GM10266 (cell line): ENCODE results near the gene DUSP1.

Experiments used
- DNase-seq: peaks from one replicate; pipeline ENCODE4 v3.0.0; 2012; ENCODE audit errors: extremely low spot score
- TF ChIP-seq, protein P1 (sequence below): IDR thresholded peaks from 2 replicates; pipeline ENCODE4 v1.5.1; 2012; ENCODE audit warnings: mild to moderate bottlenecking, low read depth; ENCODE audit not compliant: control insufficient read depth, insufficient read depth; ENCODE audit errors: missing control alignments

The DUSP1 gene

DNA sequence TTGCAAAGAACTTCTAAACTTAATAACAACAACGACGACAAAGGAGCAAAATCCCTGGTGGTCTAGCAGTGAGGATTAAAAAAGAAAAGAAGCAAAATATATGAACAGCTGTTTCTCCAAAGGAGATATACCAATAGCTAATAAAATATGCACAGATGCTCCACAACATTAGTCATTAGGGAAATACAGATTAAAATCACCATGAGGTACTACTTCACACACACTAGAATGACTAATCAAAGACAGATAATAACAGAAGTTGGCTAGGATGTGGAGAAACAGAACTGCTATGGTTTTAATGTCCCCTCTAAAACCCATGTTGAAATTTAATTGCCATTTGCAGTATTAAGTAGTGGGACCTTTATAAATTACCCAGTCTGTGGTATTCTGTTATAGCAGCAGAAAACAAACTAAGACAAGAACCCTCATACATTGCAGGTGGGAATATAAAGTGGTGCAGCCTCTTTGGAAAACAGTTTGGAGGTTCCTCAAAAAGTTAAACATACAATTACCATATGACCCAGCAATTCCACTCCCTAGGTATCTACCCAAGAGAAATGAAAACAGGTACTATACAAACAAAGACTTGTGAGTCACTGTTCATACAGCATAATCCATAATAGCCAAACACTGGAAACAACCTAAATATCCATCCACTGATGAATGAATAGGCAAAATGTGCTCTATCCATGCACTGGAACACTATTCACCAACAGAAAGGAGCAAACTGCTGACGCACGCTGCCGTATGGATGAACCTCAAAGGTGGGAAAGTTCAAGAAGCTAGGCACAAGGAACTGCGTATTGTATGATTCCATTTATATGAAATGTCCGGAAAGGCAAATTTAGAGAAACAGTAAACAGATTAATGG lies 11.4 kb upstream of the DUSP1 start:
- no peak for DNase-seq
- TF ChIP-seq, protein P1, sequence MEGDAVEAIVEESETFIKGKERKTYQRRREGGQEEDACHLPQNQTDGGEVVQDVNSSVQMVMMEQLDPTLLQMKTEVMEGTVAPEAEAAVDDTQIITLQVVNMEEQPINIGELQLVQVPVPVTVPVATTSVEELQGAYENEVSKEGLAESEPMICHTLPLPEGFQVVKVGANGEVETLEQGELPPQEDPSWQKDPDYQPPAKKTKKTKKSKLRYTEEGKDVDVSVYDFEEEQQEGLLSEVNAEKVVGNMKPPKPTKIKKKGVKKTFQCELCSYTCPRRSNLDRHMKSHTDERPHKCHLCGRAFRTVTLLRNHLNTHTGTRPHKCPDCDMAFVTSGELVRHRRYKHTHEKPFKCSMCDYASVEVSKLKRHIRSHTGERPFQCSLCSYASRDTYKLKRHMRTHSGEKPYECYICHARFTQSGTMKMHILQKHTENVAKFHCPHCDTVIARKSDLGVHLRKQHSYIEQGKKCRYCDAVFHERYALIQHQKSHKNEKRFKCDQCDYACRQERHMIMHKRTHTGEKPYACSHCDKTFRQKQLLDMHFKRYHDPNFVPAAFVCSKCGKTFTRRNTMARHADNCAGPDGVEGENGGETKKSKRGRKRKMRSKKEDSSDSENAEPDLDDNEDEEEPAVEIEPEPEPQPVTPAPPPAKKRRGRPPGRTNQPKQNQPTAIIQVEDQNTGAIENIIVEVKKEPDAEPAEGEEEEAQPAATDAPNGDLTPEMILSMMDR: no peak

DNA sequence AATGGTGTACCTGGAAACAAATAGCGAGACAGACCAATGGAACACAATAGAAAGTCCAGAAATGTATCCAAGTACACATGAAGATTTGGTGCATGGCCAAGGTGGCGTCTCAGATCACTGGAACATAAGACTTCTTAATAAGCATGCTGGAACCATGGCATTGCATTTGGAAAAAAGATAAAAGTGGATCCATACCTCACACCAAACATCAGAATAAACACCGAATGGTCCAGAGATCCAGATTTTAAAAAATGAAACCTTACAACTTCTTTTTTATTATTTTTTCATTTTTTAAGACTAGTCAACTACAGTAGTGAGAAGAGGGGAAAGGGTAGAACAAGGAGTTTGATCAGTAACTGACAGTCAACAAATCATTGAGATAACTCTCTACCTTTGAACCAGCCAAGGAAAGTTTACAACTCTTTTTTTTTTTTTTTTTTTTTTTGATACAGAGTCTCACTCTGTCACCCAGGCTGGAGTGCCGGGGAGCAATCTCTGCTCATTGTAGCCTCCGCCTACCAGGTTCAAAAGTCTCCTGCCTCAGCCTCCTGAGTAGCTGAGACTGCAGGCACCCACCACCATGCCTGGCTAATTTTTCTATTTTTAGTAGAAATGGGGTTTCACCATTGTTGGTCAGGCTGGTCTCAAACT lies 8.8 kb upstream of the DUSP1 start:
- TF ChIP-seq, protein P1: no peak
- no peak for DNase-seq

DNA sequence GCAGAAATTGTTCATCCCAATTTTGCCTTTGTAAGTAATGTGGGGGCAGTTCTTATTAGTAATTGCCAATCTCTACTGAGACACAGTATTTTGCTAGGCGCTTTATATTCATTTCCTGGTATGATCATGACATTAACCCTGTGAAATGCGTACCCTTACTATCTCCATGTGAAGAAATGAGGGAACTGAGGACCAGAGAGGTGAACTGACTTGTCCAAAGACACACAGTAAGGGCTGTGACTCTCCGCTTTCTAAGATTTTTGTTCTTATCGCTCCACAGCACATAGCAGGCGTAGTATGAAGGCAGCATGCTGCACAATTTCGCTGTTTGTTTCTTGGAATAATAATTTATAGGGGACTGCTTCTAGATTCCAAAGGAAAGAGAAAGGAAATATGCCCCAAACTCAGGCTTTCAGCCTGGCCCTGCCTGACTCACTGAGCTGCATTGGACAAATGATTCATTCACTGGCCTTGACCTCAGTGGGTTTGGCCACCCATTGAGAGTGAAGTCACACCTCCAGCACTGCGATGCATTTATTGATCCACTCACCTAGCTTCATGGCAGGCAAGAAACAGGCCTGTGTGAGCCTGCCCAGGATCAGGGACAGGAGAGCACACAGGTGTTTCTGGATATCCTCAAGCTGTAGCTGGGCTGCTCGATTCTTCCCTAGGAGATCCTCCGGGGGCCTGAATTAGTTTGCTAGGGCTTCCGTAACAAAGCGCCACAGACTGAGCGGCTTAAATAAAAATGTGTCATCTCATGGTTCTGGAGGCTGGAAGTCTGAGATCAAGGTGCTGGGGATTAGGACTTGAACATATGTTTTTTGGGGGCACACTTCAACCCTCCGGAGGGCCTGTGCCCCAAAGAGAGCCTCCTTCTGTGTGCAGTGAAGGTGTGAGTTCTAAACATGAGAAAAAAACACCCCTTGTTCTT lies 7.2 kb upstream of the DUSP1 start:
- TF ChIP-seq, protein P1: no peak
- no peak for DNase-seq

DNA sequence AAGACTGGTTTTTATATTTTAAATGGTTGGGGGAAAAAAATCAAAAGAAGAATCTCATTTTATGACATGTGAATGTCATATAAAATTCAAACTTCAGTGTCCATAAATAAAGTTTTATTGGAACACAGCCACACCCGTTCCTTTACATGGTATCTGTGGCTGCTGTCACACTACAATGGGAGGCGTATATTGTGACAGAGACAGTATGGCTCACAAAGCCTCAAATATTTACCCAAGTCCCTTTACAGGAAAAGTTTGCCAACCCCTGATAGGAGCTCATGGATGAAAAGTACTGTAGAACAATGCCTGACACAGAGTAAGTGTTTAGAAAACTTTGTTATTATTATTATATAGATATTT lies 5.2 kb upstream of the DUSP1 start:
- TF ChIP-seq, protein P1: no peak
- no peak for DNase-seq

DNA sequence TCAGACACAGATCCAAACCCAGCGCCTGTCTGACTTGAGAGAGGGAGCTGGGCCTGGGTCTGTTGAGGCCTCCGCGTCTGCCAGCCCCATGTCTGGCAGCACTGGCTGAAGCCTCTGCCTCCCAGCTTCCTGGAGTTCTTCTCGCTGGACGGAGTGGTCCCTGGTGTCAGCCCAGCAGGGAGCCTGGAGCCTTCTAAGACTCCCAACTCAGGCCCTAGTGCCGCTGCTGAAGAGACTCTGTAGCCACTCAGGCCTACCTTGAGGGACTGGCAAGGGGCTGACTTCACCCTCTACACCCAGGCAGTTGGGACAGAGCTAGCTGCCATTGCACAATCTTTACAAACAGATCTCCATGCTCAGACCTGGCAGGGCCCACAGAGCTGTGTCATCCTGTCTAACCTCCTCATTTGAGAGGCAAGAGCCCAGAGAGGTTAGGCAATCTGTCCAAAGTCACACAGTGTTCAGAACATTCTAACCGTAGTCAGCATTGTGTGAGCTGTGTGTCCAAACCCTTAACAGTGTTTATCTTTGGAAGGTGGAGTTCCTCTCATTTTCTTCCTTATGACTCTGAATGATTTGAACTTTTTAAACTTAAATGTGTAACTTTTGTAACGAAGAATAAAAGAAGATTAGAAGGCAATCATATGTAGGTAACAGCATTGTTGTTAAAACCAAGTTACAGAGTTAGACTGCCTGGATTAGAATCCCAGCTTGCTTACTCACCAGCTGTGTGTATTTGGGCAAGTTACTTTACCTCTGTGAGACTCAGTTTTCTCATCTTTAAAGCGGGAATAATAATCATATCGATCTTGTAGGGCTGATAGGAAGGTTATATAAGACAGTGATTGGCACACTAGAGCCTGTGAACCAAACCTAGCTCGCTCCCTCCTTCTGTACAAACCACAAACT lies 4.6 kb upstream of the DUSP1 start:
- TF ChIP-seq, protein P1: no peak
- no peak for DNase-seq

DNA sequence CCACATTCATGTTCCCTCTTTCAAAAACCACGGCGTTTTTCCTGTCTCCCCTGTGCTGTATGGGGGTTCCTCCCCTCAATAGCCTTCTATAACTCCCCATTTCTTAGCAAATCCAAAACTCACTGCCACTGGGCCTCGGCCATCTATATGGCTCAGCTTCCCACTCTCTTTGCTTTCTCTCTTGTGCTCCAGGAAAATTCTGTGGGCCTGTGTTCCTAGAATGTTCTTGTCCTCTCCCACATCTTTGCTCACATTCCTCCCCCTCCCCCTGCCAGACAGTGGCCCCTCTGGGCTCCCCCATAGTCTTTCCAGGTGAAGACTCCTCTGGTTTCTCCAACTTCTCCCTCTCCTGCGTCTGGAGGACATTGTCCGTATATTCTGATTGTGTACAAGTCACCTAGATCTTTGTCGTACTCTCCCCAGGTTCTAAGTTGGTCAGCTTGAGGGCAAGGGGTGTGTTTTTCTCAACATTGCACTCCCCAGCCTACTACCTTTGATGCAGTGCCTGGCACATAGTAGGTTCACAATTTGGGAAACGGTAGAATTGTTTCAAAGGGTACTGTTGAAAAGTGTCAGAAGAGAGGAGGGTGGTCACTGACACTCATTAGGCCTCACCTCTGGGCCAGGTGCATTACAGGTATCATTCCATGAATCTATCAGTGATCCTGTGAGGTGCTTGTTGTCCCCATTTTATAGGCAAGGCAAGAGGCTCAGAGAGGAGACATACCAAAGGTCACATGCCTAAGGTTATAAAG lies 3.7 kb upstream of the DUSP1 start:
- TF ChIP-seq, protein P1: no peak
- DNase-seq: no peak
